Stimulated activated CD4-positive, alpha-beta T cell treated with anti-CD3 and anti-CD28 coated beads, Interleukin-1b, Interleukin-23, amount 100 ng/mL, for 48 hours (primary cell): Measurements from ENCODE around the gene IL4R.

Source experiments
- DNase-seq: peaks from one replicate; pipeline ENCODE4 v3.0.0-alpha.2; 2020

Gene IL4R

GRCh38 chr16:27289669-27290068, 24.1 kb upstream of the IL4R start:
- peak; percentile 38 for DNase-seq

- DNase-seq: no peak
Measured at GRCh38 chr16:27290562-27290961, 23.2 kb upstream of the IL4R start.

- no peak for DNase-seq
Measured at GRCh38 chr16:27291106-27291505, 22.7 kb upstream of the IL4R start.

GRCh38 chr16:27291722-27292240, 22.0 kb upstream of the IL4R start:
- DNase-seq: no peak

- DNase-seq: no peak
Measured at GRCh38 chr16:27293343-27293742, 20.4 kb upstream of the IL4R start.

- no peak for DNase-seq
Measured at GRCh38 chr16:27298132-27298531, 15.6 kb upstream of the IL4R start.

- no peak for DNase-seq
Measured at GRCh38 chr16:27301236-27301861, 12.4 kb upstream of the IL4R start.

- no peak for DNase-seq
Measured at GRCh38 chr16:27302126-27302525, 11.6 kb upstream of the IL4R start.

GRCh38 chr16:27303256-27304100, 10.3 kb upstream of the IL4R start:
- DNase-seq: no peak

GRCh38 chr16:27304102-27304501, 9.7 kb upstream of the IL4R start:
- DNase-seq: no peak

- no peak for DNase-seq
Measured at GRCh38 chr16:27304881-27305745, 8.7 kb upstream of the IL4R start.

- no peak for DNase-seq
Measured at GRCh38 chr16:27305839-27306442, 7.8 kb upstream of the IL4R start.

GRCh38 chr16:27308792-27309191, 5.0 kb upstream of the IL4R start:
- no peak for DNase-seq

GRCh38 chr16:27310576-27311447, 3.0 kb upstream of the IL4R start:
- DNase-seq: no peak

- no peak for DNase-seq
Measured at GRCh38 chr16:27311448-27311830, 2.3 kb upstream of the IL4R start.

GRCh38 chr16:27311897-27312303, 1.9 kb upstream of the IL4R start:
- no peak for DNase-seq

GRCh38 chr16:27312580-27313421, 973 bp upstream of the IL4R start:
- no peak for DNase-seq

GRCh38 chr16:27314161-27314723, 468 bp downstream of the IL4R start:
- DNase-seq: peak; percentile 82

- DNase-seq: no peak
Measured at GRCh38 chr16:27314986-27315332, 1.2 kb downstream of the IL4R start.

- peak; percentile 79 for DNase-seq
Measured at GRCh38 chr16:27315333-27316037, 1.7 kb downstream of the IL4R start.
